Fibroblast of skin of abdomen (primary cell): Measurements from ENCODE around the gene ARHGAP26.
"Not testable (repeated sequence)": the region's sequence is repeated elsewhere in the genome, so short reads cannot be mapped to it uniquely, and the experiment has no call there.

Experiments used
- DNase-seq: peaks from one replicate; pipeline ENCODE4 v3.0.0-alpha.2; 2013

The ARHGAP26 gene

DNA sequence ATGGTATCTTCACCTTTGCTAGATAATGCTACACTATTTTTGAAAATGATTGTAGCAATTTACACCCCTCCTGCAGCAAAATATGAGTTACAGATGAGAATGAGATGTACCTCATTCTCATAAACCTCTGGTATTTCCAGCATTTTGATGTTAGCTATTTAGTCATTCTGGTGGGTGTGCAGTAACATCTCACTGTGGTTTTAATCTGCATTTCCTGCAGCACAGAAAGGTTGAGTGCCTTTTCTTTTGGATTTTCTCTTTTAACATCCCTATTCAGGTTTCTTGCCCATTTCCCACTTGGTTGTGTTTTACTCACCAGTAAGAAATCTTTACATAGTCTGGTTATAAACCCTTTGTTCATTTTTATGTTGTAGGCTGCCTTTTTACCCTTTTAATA lies 427.1 kb downstream of the ARHGAP26 start:
- peak; percentile 41 for DNase-seq

DNA sequence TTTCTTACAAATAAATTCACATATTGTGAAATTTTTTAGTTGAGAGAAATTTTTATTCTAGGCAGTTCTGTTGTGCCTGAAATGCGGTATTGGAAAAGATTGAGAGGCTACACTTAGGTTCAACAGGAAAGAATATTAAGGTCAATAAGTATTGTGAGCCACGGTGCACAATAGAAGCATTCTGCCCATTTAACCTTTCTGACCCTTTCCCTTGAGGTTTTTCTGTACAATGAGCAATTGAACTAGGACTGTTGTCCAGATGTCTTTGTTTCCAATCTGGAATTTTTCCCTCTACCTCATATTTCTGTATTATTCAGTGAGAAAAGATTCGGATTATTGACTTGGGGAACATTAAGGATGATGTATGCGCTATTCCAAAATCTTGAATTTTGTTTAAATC lies 428.2 kb downstream of the ARHGAP26 start:
- no peak for DNase-seq

DNA sequence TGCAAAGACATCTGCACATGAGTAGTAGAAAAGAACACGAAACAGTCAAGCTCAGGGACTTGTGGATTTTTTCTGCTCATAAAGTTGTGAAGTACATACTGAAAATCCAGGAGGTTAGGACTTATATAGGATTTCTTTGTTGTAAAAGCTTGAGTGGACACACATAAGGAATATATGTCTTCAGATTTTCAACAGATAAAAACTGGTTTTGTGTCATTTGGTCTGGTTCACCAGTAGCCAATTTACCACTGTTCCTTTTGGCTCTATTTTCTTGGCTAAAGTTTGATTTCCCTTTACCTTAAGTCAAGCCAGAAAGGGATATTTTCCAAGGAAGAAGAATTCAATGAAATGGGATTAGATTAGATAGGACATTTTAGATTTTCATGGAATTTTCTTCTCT lies 429.0 kb downstream of the ARHGAP26 start:
- no peak for DNase-seq

DNA sequence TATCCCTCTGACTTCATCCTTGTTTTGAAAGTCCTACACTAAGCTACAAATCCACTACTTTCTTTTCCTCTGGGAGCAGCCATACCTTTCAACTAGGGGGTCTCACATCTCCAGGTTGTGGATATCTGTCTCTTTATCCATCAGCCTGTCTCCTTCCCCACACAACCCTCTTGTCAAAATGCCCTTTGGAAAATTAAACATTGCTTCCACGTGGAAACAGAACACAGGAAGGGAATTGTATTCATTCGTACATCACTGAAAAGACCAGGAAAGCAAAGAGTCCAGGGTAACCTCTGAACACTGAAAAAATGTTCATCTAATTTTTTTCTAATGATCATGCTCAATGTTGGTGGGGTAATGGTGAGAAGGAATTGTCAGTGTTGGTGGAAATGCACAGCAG lies 429.7 kb downstream of the ARHGAP26 start:
- no peak for DNase-seq

DNA sequence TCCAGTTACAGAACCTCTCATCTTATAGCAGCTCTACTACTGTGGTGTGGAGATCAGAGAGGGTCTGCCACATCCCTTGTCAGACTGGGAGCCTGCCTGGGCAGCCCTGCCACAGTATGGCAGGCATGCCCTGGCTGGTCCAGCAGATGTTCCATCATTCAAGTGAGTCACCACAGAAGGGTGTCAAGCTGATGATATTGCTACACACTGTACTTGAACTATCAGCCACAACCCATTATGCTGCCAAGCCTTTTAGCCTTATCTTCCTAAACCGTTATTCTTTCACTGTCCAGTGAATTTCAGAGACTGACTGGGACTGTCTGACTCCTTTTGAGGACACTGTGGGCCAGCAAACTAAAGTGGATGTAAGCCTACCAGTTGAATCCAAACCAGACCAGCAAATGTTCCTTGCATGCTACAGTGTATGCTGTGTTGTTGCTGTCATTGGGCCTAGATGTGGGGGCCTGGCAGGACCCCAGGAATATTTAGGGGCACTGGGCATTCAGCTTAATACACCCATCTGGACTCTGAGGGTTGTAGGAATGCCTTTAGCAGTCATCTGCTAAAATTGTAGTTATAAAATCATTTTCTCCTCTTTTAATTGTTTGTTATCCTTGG lies 430.7 kb downstream of the ARHGAP26 start:
- peak; percentile 63 for DNase-seq

DNA sequence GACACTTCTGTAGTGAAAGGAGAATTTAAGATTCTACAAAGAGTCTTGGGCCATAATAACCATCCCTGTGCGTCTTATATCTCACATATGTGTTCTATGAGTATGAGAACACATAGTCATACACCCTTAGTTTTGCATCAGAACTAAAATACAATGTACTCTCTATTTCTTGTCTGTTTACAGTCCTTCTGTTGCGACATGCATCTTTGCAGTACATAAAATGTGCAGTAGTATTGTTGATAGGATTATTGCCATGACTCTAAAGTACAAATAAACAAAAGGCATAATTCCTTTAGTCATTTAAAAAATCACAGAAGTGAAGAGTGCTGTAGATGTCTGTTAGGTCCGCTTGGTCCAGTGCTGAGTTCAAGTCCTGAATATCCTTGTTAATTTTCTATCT lies 431.4 kb downstream of the ARHGAP26 start:
- no peak for DNase-seq

DNA sequence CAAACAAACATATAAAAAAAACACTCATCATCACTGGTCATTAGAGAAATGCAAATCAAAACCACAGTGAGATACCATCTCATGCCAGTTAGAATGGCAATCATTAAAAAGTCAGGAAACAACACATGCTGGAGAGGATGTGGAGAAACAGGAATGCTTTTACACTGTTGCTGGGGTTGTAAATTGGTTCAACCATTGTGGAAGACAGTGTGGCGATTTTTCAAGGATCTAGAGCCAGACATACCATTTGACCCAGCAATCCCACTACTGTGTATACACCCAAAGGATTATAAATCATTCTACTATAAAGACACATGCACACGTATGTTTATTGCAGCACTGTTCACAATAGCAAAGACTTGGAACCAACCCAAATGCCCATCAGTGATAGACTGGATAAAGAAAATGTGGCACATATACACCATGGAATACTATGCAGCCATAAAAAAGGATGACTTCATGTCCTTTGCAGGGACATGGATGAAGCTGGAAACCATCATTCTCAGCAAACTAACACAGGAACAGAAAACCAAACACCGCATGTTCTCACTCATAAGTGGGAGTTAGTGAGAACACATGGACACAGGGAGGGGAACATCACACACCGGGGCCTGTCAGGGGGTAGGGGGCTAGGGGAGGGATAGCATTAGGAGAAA lies 433.3 kb downstream of the ARHGAP26 start:
- not testable (repeated sequence) for DNase-seq

DNA sequence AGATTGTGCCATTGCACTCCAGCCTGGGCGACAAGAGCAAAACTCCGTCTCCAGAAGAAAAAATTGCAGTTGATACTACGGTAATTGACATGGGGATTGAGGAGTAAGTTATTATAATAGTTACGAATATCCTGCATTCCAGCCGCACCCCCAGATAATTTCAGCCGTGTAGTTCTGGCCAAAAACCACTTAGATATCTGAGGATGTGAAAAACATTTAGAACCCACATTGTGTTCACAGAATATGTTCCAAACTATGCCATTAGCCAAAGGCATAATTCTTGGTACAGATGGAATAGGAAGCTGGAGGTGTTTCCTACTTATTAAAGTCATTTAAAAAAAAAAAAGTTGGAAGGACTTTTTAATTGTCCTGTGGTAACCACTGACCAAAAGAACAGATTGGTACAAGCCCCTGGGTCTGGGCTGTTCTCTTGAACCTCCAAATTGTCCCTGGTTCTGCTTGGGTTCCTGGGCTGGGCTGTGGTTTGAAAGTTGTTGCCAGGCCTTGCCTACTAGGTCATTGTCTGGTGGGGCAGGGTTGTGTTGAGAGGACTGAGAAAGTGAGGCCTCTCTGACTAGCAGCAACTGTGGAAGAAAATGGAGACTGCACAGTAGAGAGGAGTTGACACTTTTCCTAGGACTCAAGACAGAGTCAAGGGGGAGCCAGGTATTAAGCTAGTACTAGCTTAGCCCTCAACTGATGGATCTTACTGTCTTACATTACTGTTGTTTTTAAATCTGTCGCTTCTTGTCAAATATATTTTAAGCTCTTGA lies 434.5 kb downstream of the ARHGAP26 start:
- DNase-seq, result no peak

DNA sequence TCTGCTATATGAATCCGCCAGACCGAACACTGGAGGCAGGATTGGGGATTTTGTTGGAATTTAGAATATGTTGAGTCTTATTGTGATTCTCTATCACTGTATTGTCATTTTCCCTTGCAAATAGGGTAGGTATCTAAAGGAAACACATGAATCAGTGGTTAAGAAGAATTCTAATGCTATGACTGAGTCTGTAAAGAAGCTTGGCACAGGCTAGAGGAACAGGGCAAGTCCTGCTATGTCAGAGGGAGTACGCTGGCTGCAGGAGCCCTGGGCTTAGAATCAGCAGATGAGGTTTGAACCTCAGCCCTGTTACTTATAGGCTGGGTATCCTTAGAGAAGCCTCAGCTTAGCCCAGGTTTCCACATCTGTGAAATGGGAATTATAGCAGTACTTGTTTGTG lies 435.2 kb downstream of the ARHGAP26 start:
- peak; percentile 97 for DNase-seq

DNA sequence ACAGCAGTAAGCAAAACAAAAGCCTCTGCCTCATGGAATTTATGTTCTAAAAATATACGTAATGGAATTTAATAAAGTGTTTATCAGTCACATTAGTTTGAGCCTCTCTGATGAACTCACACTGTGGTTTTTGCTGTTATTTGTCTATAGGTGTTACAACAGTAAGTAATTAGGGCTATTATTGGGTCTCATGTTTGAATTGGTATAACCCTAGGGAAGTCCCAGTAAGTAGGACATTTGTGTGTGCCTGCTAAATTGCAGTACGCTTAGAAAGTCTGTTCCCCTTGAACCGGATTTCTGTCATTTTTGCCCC lies 435.7 kb downstream of the ARHGAP26 start:
- DNase-seq, result no peak

DNA sequence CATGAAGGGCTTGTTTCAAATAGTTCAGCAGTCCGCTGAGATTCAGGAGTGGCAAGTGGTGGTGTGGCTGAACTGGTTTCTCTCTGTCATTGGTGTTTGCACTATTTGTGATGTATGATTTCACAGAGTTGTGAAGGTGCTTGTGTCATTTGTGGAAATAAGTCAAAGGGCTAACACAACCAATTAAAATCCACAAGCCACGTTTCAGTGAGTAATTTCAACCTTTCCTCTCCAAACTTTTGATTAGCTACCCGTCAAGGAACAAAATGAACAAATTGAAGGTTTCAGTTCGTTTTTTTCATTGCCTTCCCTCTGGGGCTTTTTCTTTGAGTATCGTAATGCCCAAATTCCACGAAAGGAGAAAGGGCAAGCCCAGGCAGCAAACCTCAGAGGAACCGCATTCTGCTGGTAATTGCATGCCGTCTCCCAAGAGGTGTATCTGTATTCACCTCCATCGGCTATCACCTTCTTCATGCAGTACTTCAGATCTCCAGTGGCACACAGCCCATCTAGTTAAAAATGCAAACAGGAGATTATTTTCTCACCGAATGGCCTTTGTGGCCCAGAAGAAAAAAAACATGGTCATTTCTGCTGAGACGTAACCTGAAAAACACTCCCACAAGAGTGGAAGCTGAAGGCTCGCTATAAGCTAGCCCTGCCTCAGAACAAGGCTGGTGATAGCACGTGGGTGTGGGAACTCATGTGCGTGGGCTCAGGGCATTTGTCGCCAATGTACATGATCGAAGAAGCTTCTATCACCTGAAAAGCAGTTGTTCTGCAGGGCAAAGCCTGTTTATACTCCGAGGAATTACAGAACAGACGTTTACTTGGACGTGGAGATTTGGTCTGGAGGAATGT lies 436.2 kb downstream of the ARHGAP26 start:
- DNase-seq, result no peak

DNA sequence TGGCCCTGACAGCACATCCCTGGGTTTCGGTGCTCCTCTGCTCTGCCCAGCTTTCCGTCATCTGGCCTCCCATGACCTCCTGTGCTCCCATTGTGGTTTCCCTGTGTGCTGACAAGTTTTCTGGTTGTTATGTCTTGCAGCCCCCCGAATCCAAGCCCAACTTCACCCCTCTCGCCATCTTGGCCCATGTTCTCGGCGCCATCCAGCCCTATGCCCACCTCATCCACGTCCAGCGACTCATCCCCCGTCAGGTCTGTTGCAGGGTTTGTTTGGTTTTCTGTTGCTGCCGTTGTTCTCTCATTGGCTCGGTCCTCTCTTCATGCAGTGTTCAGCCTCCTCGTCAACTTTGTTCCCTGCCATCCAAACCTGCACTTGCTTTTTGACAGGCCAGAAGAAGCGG lies 436.9 kb downstream of the ARHGAP26 start:
- no peak for DNase-seq

DNA sequence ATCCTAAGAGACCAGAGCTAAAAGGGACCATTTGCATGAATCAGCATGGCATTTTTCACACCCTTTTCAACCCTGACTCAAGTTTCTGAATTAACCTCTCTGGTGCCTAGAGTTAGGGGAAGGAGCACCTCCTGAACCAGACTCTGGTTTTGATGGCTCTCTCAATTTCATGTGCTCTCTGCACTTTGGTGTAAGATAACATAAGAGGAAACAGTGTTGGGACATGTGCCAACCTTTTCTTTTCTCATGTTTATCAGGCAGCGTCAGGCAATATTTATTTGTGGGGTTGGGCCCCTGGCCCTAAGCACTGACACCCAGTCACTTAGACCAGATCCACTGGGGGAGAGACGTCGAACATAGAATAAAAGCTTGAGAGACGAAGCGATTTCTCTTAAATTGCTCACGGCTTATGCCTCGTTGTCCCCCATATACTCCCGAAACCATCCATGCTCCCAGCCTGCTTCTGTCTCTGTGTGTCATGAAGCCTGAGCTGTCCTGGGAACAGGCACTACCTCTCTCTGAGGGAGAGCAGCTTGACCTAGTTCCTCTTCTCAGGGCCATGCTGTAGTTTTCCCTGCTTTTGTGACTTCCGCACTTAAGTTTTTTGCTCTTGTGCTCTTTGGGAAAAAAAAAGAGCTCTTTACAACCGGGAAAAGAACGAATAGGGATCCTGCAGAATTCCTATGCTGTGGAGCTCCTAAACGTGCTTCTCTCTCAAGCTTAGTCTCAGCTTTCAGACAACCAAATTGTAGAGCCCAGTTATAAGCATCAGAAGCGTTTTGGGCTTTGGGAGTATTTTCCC lies 437.6 kb downstream of the ARHGAP26 start:
- no peak for DNase-seq

DNA sequence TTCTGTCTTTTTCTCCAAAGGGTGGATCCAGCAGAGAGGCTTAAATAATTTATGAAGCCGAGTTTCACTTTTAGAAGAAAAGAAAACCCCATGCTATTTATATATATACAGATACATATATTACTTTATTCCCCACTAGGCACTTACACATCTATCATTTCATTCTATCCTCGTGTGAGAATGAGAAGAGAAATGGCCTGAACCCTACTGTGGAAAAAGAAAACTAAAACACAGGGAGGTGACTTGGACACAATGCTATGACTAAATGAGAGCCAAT lies 438.1 kb downstream of the ARHGAP26 start:
- DNase-seq, result no peak

DNA sequence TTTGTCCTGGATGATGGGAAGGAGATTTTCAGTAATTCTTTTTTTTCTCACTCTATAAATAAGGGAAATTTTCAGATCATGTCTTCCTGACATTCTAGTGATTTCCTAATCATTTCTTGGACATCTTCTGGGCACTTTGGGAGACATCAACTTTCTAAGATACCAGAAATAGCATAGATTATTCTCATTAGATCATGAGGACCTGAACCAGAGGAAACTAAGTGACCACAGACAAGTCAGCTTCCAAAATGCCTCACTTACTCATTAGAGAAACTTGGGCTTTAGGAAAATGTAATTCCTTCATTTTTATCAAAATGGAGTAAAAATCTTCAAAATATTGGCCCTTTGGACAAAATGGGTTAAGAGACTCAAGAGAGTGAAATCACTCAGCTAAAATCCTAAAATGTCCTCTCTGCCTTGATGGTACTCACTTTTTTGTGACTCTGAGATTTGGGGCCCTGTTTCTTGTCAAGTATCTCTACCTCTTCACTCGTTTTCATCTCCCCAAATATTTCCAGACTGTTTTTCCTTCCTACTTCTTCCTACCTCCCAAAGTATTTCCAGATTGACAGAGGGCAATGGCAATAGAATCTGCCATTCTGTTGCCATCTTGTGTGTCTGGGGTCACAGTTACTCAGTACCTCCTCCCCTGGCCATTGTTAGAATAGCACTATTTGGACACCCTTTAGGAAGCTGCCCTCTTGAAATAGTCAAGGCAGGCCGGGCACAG lies 438.8 kb downstream of the ARHGAP26 start:
- no peak for DNase-seq

DNA sequence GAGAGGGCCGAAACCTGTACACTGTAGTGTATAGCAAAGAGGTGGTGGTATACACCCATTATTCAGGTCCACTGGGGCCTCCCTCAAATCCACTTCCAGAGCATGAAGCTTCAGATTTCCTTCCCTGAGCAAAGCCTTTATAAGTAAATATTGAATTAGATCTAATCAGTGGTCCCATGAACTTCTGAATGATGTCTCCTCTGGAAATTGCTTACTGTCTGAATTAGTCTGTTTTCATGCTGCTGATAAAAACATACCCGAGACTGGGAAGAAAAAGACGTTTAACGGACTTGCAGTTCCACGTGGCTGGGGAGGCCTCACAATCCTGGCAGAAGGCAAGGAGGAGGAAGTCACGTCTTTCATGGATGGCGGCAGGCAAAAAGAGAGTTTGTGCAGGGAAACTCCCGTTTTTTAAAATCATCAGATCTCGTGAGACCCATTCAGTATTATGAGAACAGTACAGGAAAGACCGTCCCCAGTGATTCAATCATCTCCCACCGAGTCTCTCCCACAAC lies 439.8 kb downstream of the ARHGAP26 start:
- no peak for DNase-seq

DNA sequence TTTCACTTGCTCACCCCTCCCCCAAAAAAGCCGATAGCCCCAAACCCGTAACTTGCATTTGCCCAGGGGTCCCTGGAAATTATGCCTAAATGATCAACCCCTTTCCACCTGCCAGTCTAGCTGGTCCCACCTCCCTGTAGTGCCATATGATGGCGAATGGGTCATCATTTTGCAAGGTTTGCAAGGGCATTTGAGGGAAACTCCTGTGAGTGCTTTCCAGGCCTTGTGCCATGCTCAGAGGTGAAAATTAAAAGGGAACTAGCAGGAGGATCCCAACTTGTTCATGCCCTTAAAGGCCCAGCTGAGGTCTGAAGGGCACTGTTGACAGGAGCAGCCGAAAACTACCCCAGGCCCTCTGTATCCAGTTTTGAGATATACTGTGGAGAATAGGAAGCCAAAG lies 440.4 kb downstream of the ARHGAP26 start:
- DNase-seq, result no peak

DNA sequence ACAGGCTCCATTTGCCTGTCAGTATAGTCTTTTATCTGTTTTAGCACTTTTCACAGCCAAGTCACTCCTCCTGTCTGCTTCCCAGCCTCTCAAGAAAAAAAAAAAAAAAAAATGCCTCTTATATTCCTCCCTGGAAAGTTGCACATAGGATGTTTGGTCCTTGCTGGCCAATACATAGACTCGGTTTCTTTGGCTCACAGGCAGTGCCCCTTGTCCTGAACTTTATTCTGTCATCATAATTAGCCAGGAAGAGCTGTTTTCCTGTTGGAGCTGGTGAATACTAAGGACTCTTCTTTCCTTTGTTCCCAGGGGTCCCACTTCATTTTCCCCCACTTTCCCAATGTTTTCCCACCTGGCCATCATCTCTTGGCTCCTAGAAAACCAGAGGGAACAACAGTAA lies 442.1 kb downstream of the ARHGAP26 start:
- no peak for DNase-seq

DNA sequence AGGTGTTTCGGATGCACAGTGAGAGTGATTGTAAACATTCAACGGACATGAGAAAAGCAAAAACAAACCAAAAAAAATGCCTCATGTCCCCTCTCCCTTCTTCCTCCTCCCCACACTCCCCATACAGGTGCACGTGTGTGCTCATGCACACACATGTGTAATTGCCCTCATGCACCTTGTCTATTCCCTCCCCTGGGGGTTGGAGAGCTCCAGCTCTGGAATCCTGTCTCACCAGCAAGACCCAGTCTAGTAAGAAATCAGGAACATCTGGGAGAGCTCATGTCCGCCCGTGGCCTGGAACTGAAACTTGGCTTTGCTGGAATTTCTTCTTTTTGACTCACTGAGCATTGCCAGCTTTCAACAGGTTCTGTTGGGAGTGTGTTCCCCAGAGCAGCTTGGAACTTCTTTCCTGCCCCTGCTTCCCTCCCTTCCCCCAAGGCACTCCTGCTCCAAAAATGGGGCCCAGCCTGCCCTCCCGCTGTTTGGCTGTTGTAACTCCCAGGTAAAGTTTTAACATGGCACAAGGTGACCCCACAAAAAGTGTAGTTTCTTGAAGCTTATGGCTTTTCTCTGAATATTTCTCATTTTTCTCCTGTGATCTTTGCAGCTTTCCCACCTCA lies 443.2 kb downstream of the ARHGAP26 start:
- DNase-seq, result peak; percentile 76

DNA sequence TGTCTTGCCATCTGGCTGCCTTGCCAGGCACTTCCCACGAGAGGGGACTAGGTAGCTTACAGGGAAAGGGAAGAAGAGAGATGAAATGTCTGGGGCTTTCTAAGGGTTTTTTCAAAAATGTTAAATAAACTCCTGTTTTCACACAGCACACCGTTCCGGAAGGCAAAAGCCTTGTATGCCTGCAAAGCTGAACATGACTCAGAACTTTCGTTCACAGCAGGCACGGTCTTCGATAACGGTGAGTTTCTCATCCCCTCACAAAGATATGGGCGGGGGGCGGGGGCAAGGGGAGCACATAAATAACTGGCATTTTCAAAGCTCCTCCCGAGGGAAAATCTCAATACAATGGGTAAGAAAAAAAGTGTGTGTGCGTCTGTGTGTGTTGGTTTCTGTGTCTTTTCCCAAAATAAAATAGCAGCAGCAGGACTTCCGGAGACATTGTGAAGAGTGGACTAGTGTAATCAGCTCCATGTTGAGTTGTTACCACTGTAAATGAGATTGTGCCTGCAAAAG lies 443.7 kb downstream of the ARHGAP26 start:
- DNase-seq, result no peak

DNA sequence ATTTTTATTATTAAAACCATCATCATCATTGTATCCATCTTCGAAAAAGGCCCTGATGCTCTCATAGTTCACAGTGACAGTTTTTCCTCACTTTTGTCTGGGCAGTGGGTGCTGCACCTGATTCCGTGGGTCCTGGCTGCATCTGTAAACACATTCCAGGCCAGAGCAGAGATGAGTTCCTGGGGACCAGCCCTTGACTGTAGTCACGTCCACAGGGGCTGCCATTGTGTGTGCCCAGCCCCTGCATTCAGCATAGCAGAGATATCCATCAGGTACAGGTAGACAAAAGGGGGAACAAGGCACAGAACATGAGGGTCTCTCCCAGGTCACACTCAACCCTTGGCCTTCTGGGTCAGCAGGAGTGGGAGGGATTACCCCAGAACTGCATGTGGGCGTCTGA lies 444.3 kb downstream of the ARHGAP26 start:
- DNase-seq, result no peak
